Femur (tissue), 1 donor: ENCODE measurements around the gene GRIA4.

ENCODE experiments used
- DNase-seq: peaks from one replicate; pipeline ENCODE4 v3.0.0-alpha.2; 2017

The GRIA4 gene

GRCh38 chr11:105609832-105610781 is at the start of gene GRIA4:
GRIA4 (plus strand) TSS chr11:105610073; CDS start chr11:105610998, 925 bp downstream.
- peak; percentile 62 for DNase-seq

- DNase-seq: no peak
Measured at GRCh38 chr11:105573091-105573490, 36.8 kb upstream of the GRIA4 start.

GRCh38 chr11:105574974-105575373 is 34.9 kb upstream of the GRIA4 start:
- DNase-seq: no peak

GRCh38 chr11:105577641-105578040 is 32.2 kb upstream of the GRIA4 start:
- no peak for DNase-seq

GRCh38 chr11:105579111-105579510 is 30.8 kb upstream of the GRIA4 start:
- DNase-seq: no peak

- DNase-seq: no peak
Measured at GRCh38 chr11:105582497-105582896, 27.4 kb upstream of the GRIA4 start.

- no peak for DNase-seq
Measured at GRCh38 chr11:105588001-105588400, 21.9 kb upstream of the GRIA4 start.

- no peak for DNase-seq
Measured at GRCh38 chr11:105589346-105589745, 20.5 kb upstream of the GRIA4 start.

GRCh38 chr11:105592035-105592434 is 17.8 kb upstream of the GRIA4 start:
- DNase-seq: no peak

- no peak for DNase-seq
Measured at GRCh38 chr11:105598371-105598770, 11.5 kb upstream of the GRIA4 start.

- DNase-seq: no peak
Measured at GRCh38 chr11:105603156-105603555, 6.7 kb upstream of the GRIA4 start.

- DNase-seq: no peak
Measured at GRCh38 chr11:105609341-105609781, 512 bp upstream of the GRIA4 start.

GRCh38 chr11:105610871-105611571 is 1.1 kb downstream of the GRIA4 start:
- DNase-seq: no peak

- DNase-seq: no peak
Measured at GRCh38 chr11:105611572-105612441, 1.9 kb downstream of the GRIA4 start.

GRCh38 chr11:105612771-105613170 is 2.9 kb downstream of the GRIA4 start:
- DNase-seq: no peak

GRCh38 chr11:105613183-105613582 is 3.3 kb downstream of the GRIA4 start:
- no peak for DNase-seq

- DNase-seq: no peak
Measured at GRCh38 chr11:105618343-105618955, 8.6 kb downstream of the GRIA4 start.

GRCh38 chr11:105619556-105619955 is 9.7 kb downstream of the GRIA4 start:
- DNase-seq: no peak

- no peak for DNase-seq
Measured at GRCh38 chr11:105622016-105622415, 12.1 kb downstream of the GRIA4 start.

- no peak for DNase-seq
Measured at GRCh38 chr11:105632316-105632715, 22.4 kb downstream of the GRIA4 start.

- DNase-seq: no peak
Measured at GRCh38 chr11:105635466-105635865, 25.6 kb downstream of the GRIA4 start.

- no peak for DNase-seq
Measured at GRCh38 chr11:105636496-105636895, 26.6 kb downstream of the GRIA4 start.
